ENCODE data around the gene TNFAIP8.

The TNFAIP8 gene

DNA sequence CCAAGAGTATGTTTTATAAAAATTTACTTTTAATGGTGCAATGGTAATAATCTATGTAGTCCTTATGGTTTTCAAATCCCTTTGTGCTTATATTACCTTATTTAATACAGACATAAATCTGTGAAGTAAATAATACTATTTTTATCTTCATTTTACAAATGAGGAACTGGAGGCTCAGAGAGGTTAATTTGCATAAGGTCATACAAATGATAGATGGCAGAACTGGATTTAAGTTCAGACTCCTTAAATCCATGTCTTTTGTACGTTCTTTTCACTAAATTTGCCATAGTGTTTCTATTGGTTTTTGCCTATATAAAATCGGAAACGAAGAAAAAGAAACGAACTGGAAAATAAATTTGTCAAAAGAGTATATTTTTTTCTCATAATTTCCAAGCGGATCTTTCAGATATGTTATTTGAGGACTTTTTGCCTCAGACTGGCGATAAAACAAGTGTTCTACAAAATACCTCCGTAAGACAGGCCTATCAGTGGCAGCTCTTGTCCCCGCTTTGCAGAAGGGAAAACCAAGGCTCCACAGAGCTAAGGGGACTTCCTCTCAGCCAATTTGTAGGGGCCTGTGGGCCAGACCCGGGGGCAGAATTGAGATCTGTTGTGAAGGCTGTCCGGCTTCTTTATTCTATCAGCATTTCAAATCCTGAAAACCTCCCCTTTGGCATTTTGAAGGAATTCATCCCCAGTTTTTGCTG, 1.1 kb upstream of the TNFAIP8 start:
- Histone ChIP-seq H3K79me2 (ENCODE audit: low read length) (peaks cover 69% of the 10 kb centered on the region), H3K9ac (ENCODE audit: low read length) (peak overlapping the region; percentile 86), H3K36me3 (replicated peaks; ENCODE audit: low read depth, low read length) (peaks cover 7% of the 10 kb centered on the region), H2AFZ (ENCODE audit: low read depth, low read length) (no peak overlapping the region), H3K4me1 (ENCODE audit: low read length) (peaks cover 51% of the 10 kb centered on the region), H3K9me3 (ENCODE audit: insufficient read depth, low read length) (no peaks in the 10 kb centered on the region), H3K27me3 (ENCODE audit: low read depth, low read length) (no peaks in the 10 kb centered on the region), H3K4me3 (ENCODE audit: low read length) (peak overlapping the region; percentile 99), H3K27ac (ENCODE audit: low read length) (peak overlapping the region; percentile 92), H3K4me2 (ENCODE audit: low read length) (peak overlapping the region; percentile 91), H4K20me1 (ENCODE audit: insufficient read depth, low read length) (peaks cover 21% of the 10 kb centered on the region)
- TF ChIP-seq, protein P1, sequence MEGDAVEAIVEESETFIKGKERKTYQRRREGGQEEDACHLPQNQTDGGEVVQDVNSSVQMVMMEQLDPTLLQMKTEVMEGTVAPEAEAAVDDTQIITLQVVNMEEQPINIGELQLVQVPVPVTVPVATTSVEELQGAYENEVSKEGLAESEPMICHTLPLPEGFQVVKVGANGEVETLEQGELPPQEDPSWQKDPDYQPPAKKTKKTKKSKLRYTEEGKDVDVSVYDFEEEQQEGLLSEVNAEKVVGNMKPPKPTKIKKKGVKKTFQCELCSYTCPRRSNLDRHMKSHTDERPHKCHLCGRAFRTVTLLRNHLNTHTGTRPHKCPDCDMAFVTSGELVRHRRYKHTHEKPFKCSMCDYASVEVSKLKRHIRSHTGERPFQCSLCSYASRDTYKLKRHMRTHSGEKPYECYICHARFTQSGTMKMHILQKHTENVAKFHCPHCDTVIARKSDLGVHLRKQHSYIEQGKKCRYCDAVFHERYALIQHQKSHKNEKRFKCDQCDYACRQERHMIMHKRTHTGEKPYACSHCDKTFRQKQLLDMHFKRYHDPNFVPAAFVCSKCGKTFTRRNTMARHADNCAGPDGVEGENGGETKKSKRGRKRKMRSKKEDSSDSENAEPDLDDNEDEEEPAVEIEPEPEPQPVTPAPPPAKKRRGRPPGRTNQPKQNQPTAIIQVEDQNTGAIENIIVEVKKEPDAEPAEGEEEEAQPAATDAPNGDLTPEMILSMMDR (IDR thresholded peaks at IDR 0.05; ENCODE audit: low read depth, low read length): no peak
- TF ChIP-seq EZH2phosphoT487 (IDR thresholded peaks at IDR 0.05; ENCODE audit: low read depth): no peak

DNA sequence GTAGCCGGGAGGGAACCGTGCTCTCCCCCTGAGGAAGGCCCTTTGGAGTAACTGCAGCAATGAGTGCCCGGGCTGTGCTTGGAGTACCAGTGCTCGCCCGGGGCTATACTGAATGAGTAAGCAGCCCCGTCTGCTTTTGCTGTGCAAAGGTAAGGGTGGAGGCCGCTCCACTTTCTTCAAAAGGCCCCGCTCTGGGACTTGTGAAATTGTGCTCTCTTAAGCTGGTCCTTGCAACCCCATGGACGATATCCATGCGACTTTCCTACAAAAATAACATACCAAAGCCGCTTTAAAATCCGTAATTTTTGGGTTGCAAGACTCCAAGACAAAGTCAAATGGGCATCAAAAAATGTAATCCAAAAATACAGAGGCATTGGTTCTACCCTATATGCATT, 578 bp upstream of the TNFAIP8 start:
- Histone ChIP-seq H3K9ac (ENCODE audit: low read length) (peak overlapping the region; percentile 86), H3K4me3 (ENCODE audit: low read length) (peak overlapping the region; percentile 99), H3K4me2 (ENCODE audit: low read length) (peak overlapping the region; percentile 91), H4K20me1 (ENCODE audit: insufficient read depth, low read length) (peaks cover 27% of the 10 kb centered on the region), H3K4me1 (ENCODE audit: low read length) (peaks cover 56% of the 10 kb centered on the region), H3K9me3 (ENCODE audit: insufficient read depth, low read length) (no peaks in the 10 kb centered on the region), H3K79me2 (ENCODE audit: low read length) (peaks cover 74% of the 10 kb centered on the region), H3K36me3 (replicated peaks; ENCODE audit: low read depth, low read length) (peaks cover 7% of the 10 kb centered on the region), H3K27ac (ENCODE audit: low read length) (peak overlapping the region; percentile 92), H2AFZ (ENCODE audit: low read depth, low read length) (no peak overlapping the region), H3K27me3 (ENCODE audit: low read depth, low read length) (no peaks in the 10 kb centered on the region)
- TF ChIP-seq EZH2phosphoT487 (IDR thresholded peaks at IDR 0.05; ENCODE audit: low read depth): no peak
- TF ChIP-seq, protein P1 (IDR thresholded peaks at IDR 0.05; ENCODE audit: low read depth, low read length): no peak

DNA sequence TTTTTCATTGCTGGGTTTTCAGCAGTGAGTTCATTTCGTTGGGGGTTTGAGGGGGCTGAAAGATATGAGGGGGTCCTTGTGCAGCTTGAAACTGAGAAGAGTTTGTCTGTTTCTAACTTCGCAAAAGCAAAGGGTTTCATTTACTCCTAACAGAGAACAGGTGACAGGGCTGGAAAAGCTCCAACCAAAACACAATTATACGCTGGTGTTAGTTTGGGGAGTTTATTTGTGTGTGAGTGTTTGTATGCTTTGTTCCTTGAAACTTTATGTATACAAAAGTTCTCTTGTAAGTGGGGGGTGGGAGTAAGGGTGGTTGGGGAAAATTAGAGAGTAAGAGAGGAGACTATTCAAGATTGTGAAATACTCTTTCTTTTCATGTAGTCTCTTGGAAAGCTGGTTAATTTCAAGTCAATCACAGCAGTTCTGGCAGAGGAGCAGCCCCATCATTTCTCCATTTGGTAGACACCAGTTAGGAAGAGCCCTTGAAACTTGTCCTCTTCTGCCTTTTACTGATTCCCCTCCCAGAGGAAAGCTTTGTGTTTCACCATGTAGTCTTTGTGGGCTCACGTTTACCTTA, 881 bp downstream of the TNFAIP8 start:
- Histone ChIP-seq H3K9me3 (ENCODE audit: insufficient read depth, low read length) (no peaks in the 10 kb centered on the region), H3K79me2 (ENCODE audit: low read length) (peaks cover 89% of the 10 kb centered on the region), H3K9ac (ENCODE audit: low read length) (peak overlapping the region; percentile 86), H3K4me2 (ENCODE audit: low read length) (peak overlapping the region; percentile 91), H3K27ac (ENCODE audit: low read length) (peak overlapping the region; percentile 92), H3K4me1 (ENCODE audit: low read length) (peaks cover 71% of the 10 kb centered on the region), H2AFZ (ENCODE audit: low read depth, low read length) (no peak overlapping the region), H3K4me3 (ENCODE audit: low read length) (peak overlapping the region; percentile 99), H4K20me1 (ENCODE audit: insufficient read depth, low read length) (peaks cover 41% of the 10 kb centered on the region), H3K27me3 (ENCODE audit: low read depth, low read length) (no peaks in the 10 kb centered on the region), H3K36me3 (replicated peaks; ENCODE audit: low read depth, low read length) (peaks cover 16% of the 10 kb centered on the region)
- TF ChIP-seq, protein P1 (IDR thresholded peaks at IDR 0.05; ENCODE audit: low read depth, low read length): no peak
- TF ChIP-seq EZH2phosphoT487 (IDR thresholded peaks at IDR 0.05; ENCODE audit: low read depth): no peak

DNA sequence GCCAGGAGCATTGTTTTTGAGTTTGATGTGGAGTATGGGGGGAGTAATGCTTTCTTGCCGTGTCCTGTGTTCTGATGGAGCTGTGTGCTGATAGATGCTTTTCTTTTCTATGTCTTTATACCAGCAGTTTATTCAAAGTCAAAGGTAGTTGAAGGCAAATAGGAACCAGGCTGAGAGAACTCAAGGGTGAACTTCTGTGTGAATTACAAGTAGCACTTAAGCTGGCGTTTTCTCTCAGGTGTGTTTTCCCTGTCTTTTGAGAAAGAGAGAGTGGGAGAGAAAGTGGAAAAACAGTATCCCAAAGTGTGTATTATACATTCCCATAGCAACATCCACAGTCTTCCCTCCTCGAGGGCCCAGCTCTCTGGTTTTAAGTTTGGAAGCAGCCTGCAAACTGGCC, 1.5 kb downstream of the TNFAIP8 start:
- peaks cover 92% of the 10 kb centered on the region for H3K79me2 ChIP-seq (ENCODE audit: low read length)
- peak overlapping the region; percentile 91 for H3K4me2 ChIP-seq (ENCODE audit: low read length)
- peaks cover 77% of the 10 kb centered on the region for H3K4me1 ChIP-seq (ENCODE audit: low read length)
- H3K4me3 ChIP-seq (ENCODE audit: low read length): peak overlapping the region; percentile 99
- H3K9me3 ChIP-seq (ENCODE audit: insufficient read depth, low read length): no peaks in the 10 kb centered on the region
- peak overlapping the region; percentile 92 for H3K27ac ChIP-seq (ENCODE audit: low read length)
- H4K20me1 ChIP-seq (ENCODE audit: insufficient read depth, low read length): peaks cover 47% of the 10 kb centered on the region
- no peak for TF ChIP-seq EZH2phosphoT487 (IDR thresholded peaks at IDR 0.05; ENCODE audit: low read depth)
- TF ChIP-seq, protein P1 (IDR thresholded peaks at IDR 0.05; ENCODE audit: low read depth, low read length): no peak
- peak overlapping the region; percentile 86 for H3K9ac ChIP-seq (ENCODE audit: low read length)
- H2AFZ ChIP-seq (ENCODE audit: low read depth, low read length): no peak overlapping the region
- H3K27me3 ChIP-seq (ENCODE audit: low read depth, low read length): no peaks in the 10 kb centered on the region
- H3K36me3 ChIP-seq (replicated peaks; ENCODE audit: low read depth, low read length): peaks cover 17% of the 10 kb centered on the region

All from OCI-LY3 (cell line).